Heart left ventricle (tissue), 16 donors: ENCODE results near the gene UNC50. TPM values are rescaled to one million over a fixed set of nuclear protein-coding genes. Genes with fewer than 3 reads are reported as not detected.

Source experiments
- ATAC-seq, 4 donors: fragments of 200-7000 bp; cut with Tn5 transposase; one replicate each; pipeline ENCODE4 v1.9.1; 2020 to 2022; ENCODE audit warnings: moderate library complexity in 4 of 4, mild to moderate bottlenecking in 3 of 4, moderate number of reproducible peaks in 1 of 4
- DNase-seq, 5 donors: peaks; one replicate each; pipeline ENCODE4 v3.0.0-alpha.2; 2020
- H3K27ac ChIP-seq, 12 donors: fragments of 200-600 bp; sonication (generic) in 4 of 12; one replicate each; pipeline versions ENCODE4 v1.5.0 to v1.8.0; 2016 to 2022; ENCODE audit warnings: mild to moderate bottlenecking in 2 of 12
- H3K27me3 ChIP-seq, 9 donors: fragments of 200-600 bp; sonication (generic) in 2 of 9; one replicate each; pipeline versions ENCODE4 v1.5.1 to v1.8.0; 2016 to 2022; ENCODE audit warnings: mild to moderate bottlenecking in 3 of 9
- H3K36me3 ChIP-seq, 9 donors: fragments of 200-600 bp; sonication (generic) in 2 of 9; one replicate each; pipeline versions ENCODE4 v1.5.0 to v1.8.0; 2018 to 2022; ENCODE audit warnings: mild to moderate bottlenecking in 2 of 9
- H3K4me1 ChIP-seq, 12 donors: fragments of 200-600 bp; sonication (generic) in 4 of 12; one replicate each; pipeline versions ENCODE4 v1.5.0 to v1.8.0; 2016 to 2022; ENCODE audit warnings: mild to moderate bottlenecking in 3 of 12
- H3K4me3 ChIP-seq, 12 donors: fragments of 200-600 bp; sonication (generic) in 4 of 12; one replicate each; pipeline versions ENCODE4 v1.5.0 to v1.8.0; 2017 to 2022; ENCODE audit warnings: mild to moderate bottlenecking in 9 of 12, moderate library complexity in 4 of 12
- H3K9me3 ChIP-seq, 12 donors: fragments of 200-600 bp; sonication (generic) in 4 of 12; one replicate each; pipeline versions ENCODE4 v1.5.0 to v1.8.0; 2016 to 2022; ENCODE audit warnings: mild to moderate bottlenecking in 1 of 12
- CTCF ChIP-seq, 12 donors: fragments of 200-600 bp; sonication (generic) in 4 of 12; IDR thresholded peaks; one replicate each; pipeline versions ENCODE4 v1.5.0 to v1.8.0; 2018 to 2022; ENCODE audit warnings: antibody characterized with exemption in 12 of 12, mild to moderate bottlenecking in 5 of 12
- POLR2A ChIP-seq, 2 donors: fragments of 450-650 bp; IDR thresholded peaks; one replicate each; pipeline ENCODE4 v1.6.1; 2017; ENCODE audit warnings: antibody characterized with exemption in 2 of 2, mild to moderate bottlenecking in 2 of 2, moderate library complexity in 2 of 2
- WGBS, 4 donors: extraction: QIAGEN DNeasy Blood & Tissue Kit in 2 of 4; methylation state at CpG; one replicate each; pipeline versions ENCODE4 v1.1.5 to v1.1.7; 2013 to 2018; 5-methylcytosine and 5-hydroxymethylcytosine counted together
- intact Hi-C, 10 donors: fragments of 100-400 bp; cut with DNase I; formaldehyde crosslinking; loops; one replicate each; pipeline versions ENCODE4 v1.11.1 to v1.14.2; 2022
- polyA plus RNA-seq, 2 donors: library from polyadenylated mRNA; stranded (reverse); fragments of 200-250 nt; gene quantifications; one replicate each; pipeline ENCODE4 v1.2.3, GENCODE V29; 2013
- total RNA-seq, 9 donors: library from RNA; depleted of rRNA in 2 of 9; stranded (reverse); fragments of >200 nt in 2 of 9; fragmentation: NEBNext Ultra II Directional in 3 of 9; extraction: Animal tissue kit (Norgen Biotek cat#: 25700) in 3 of 9; gene quantifications; one replicate each; pipeline versions ENCODE4 v1.1.0 to v1.2.4, GENCODE V29; 2016 to 2023
- donor health status: ischemic (EF 13 %, LVEDD 7.1; RV severe dilation, severe dysfunction).
- donor health status: healthy with polysubstance abuse.
- donor health status: DM: no; HTN: yes; CAD: no.
- donor health status: DM: no; HTN: no; CAD: no.
- donor health status: ischemic (EF 25% LVEDD 6.9; RV normal size, moderate dysfunction).
- donor health status: ischemic (EF 25% LVEDD 5.7; RV mildly dilated, moderate dysfunction).
- donor health status: healthy.
- donor health status: DM: yes; HTN: yes; CAD: no.
- donor health status: ischemic (EF 35%, LVEDD 5.7; RV mildly dilated, moderate dysfunction).
- donor health status: nonischemic (EF 11% LVEDD 7.7; RV severe dilation, severe dysfunction).
- donor health status: DM: yes; HTN: yes; CAD: no.
- donor health status: PGD.
- donor health status: ischemic (EF 29% LVEDD 5.4; RV normal size, mild dysfunction).
- donor health status: nonischemic (EF 23%, LVEDD 6.1; RV moderate dilation, normal function).

Gene UNC50
- total and polyA plus RNA-seq, 11 donors, result 22.3 to 37.0 (median 25.8) TPM

- no peak overlapping the region for H3K4me3 ChIP-seq
- WGBS, 4 donors, result 85 to 91% (median 89%) methylated on average over 10 of the region's 10 CpGs
- H3K27ac ChIP-seq, result no peak overlapping the region
- peak in 1 of 4 donors; percentile 36 for ATAC-seq
- intact Hi-C loops, result no loop called here
- H3K9me3 ChIP-seq, result no peaks in the 10 kb centered on the region
- no peaks in the 10 kb centered on the region for H3K27me3 ChIP-seq
- H3K36me3 ChIP-seq, result peaks cover 0 to 97% (median 52%) of the 10 kb centered on the region in 9 donors
- no peak for DNase-seq
- TF ChIP-seq CTCF (IDR thresholded peaks at IDR 0.05) (no peak), POLR2A (IDR thresholded peaks at IDR 0.05) (no peak)
- H3K4me1 ChIP-seq, result peaks cover 0 to 3% (median 0%) of the 10 kb centered on the region in 12 donors
Observed at GRCh38 chr2:98583816-98584618, 24.4 kb upstream of the UNC50 start.

- Histone ChIP-seq H3K4me1 (no peaks in the 10 kb centered on the region), H3K27ac (no peak overlapping the region), H3K4me3 (no peak overlapping the region), H3K36me3 (peaks cover 0 to 96% (median 63%) of the 10 kb centered on the region in 9 donors), H3K9me3 (no peaks in the 10 kb centered on the region), H3K27me3 (no peaks in the 10 kb centered on the region)
- intact Hi-C loops, result no loop called here
- no peak for TF ChIP-seq CTCF (IDR thresholded peaks at IDR 0.05)
- TF ChIP-seq POLR2A (IDR thresholded peaks at IDR 0.05), result no peak
- no peak for DNase-seq
- WGBS, 4 donors, result 93 to 97% (median 96%) methylated on average over 10 of the region's 10 CpGs
- ATAC-seq, result no peak
Observed at GRCh38 chr2:98585386-98585785, 23.0 kb upstream of the UNC50 start.

GRCh38 chr2:98586551-98587140 is 21.7 kb upstream of the UNC50 start:
- intact Hi-C loops, result no loop called here
- Histone ChIP-seq H3K36me3 (peaks cover 0 to 97% (median 74%) of the 10 kb centered on the region in 9 donors), H3K27me3 (no peaks in the 10 kb centered on the region), H3K4me1 (no peaks in the 10 kb centered on the region), H3K27ac (no peak overlapping the region), H3K4me3 (no peak overlapping the region), H3K9me3 (no peaks in the 10 kb centered on the region)
- ATAC-seq (no peak), DNase-seq (no peak)
- TF ChIP-seq POLR2A (IDR thresholded peaks at IDR 0.05) (no peak), CTCF (IDR thresholded peaks at IDR 0.05) (no peak)
- 94 to 96% (median 95%) methylated on average over 6 of the region's 6 CpGs for WGBS, 4 donors

GRCh38 chr2:98588880-98589431 is 19.4 kb upstream of the UNC50 start:
- intact Hi-C loops, result no loop called here
- WGBS, 4 donors, result 77 to 90% (median 87%) methylated on average over 4 of the region's 4 CpGs
- no peak for TF ChIP-seq POLR2A (IDR thresholded peaks at IDR 0.05)
- no peak for TF ChIP-seq CTCF (IDR thresholded peaks at IDR 0.05)
- Histone ChIP-seq H3K4me1 (no peaks in the 10 kb centered on the region), H3K4me3 (no peak overlapping the region), H3K36me3 (peaks cover 0 to 91% (median 55%) of the 10 kb centered on the region in 9 donors), H3K9me3 (no peaks in the 10 kb centered on the region), H3K27ac (no peak overlapping the region), H3K27me3 (no peaks in the 10 kb centered on the region)
- ATAC-seq (no peak), DNase-seq (no peak)
